ENCODE measurements around the gene ZNF438.
"Not testable (repeated sequence)": the region's sequence is repeated elsewhere in the genome, so short reads cannot be mapped to it uniquely, and the experiment has no call there.

DNA sequence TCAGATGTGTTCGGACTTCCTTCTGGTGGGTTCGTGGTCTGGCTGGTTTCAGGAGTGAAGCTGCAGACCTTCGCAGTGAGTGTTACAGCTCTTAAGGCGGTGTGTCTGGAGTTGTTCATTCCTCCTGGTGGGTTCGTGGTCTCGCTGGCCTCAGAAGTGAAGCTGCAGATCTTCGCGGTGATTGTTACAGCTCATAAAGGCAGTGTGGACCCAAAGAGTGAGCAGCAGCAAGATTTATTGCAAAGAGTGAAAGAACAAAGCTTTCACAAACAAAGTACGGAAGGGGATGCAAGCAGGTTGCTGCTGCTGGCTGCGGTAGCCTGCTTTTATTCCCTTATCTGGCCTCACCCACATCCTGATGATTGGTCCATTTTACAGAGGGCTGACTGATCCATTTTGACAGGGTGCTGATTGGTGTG lies 102.3 kb downstream of the ZNF438 start:
- TF ChIP-seq, protein P1, sequence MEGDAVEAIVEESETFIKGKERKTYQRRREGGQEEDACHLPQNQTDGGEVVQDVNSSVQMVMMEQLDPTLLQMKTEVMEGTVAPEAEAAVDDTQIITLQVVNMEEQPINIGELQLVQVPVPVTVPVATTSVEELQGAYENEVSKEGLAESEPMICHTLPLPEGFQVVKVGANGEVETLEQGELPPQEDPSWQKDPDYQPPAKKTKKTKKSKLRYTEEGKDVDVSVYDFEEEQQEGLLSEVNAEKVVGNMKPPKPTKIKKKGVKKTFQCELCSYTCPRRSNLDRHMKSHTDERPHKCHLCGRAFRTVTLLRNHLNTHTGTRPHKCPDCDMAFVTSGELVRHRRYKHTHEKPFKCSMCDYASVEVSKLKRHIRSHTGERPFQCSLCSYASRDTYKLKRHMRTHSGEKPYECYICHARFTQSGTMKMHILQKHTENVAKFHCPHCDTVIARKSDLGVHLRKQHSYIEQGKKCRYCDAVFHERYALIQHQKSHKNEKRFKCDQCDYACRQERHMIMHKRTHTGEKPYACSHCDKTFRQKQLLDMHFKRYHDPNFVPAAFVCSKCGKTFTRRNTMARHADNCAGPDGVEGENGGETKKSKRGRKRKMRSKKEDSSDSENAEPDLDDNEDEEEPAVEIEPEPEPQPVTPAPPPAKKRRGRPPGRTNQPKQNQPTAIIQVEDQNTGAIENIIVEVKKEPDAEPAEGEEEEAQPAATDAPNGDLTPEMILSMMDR (conservative IDR thresholded peaks at IDR 0.05 in 1 of 2, IDR thresholded peaks at IDR 0.05 in 1 of 2; ENCODE audit: low read depth in 1 of 2, low read length in 2 of 2): not testable (repeated sequence)
- not testable (repeated sequence) for TF ChIP-seq EZH2 (IDR thresholded peaks at IDR 0.05; ENCODE audit: low read length, missing control alignments)
